ENCODE data around the gene LPP. TPM values are rescaled to one million over a fixed set of nuclear protein-coding genes. Genes with fewer than 3 reads are reported as not detected.

LPP gene
- total and polyA plus RNA-seq, 2 of the 13 experiments (the other 11 are each of a cell fraction or from before 2014, with no cell fraction given): 19.2 to 29.9 TPM

DNA sequence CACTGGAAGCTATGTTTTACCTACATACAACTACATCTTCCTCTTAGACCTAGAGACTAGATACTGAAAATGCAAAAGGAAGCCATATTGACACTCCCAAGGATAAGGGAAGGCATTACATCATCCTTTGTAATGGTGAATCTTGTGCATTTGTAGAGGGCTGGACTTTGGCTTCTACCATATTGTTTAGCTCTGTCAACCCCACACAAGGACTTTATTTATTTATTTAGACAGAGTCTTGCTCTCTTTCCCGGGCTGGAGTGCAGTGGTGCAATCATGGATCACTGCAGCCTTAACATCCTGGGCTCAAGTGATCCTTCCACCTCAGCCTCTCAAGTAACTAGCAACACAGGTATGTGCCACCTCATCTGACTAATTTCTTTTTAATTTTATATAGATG is 686.3 kb downstream of the LPP start (continued):
- TF ChIP-seq GPN1 (CRISPR knock-in tag; IDR thresholded peaks at IDR 0.05; ENCODE audit: borderline replicate concordance) (no peak), ZNF34 (CRISPR knock-in tag; IDR thresholded peaks at IDR 0.05; ENCODE audit: borderline replicate concordance) (no peak), ZSCAN25 (CRISPR knock-in tag; IDR thresholded peaks at IDR 0.05) (no peak), PHF8 (CRISPR knock-in tag; IDR thresholded peaks at IDR 0.05) (no peak), PHF20 (CRISPR knock-in tag; IDR thresholded peaks at IDR 0.05) (no peak), AKAP8 (CRISPR knock-in tag; IDR thresholded peaks at IDR 0.05) (no peak), CENPX (CRISPR knock-in tag; IDR thresholded peaks at IDR 0.05) (no peak), U2AF1 (optimal IDR thresholded peaks at IDR 0.05; ENCODE audit: low read depth, low read length) (no peak), ZMYM4 (CRISPR knock-in tag; IDR thresholded peaks at IDR 0.05) (0 out of 2 replicates have a peak, but pooled peaks have one; percentile 43), ZNF558 (CRISPR knock-in tag; IDR thresholded peaks at IDR 0.05; ENCODE audit: borderline replicate concordance) (no peak), ZNF441 (CRISPR knock-in tag; IDR thresholded peaks at IDR 0.05; ENCODE audit: borderline replicate concordance) (no peak), ZC3H4 (CRISPR knock-in tag; IDR thresholded peaks at IDR 0.05; ENCODE audit: borderline replicate concordance) (no peak)
- TF ChIP-seq, protein P1, sequence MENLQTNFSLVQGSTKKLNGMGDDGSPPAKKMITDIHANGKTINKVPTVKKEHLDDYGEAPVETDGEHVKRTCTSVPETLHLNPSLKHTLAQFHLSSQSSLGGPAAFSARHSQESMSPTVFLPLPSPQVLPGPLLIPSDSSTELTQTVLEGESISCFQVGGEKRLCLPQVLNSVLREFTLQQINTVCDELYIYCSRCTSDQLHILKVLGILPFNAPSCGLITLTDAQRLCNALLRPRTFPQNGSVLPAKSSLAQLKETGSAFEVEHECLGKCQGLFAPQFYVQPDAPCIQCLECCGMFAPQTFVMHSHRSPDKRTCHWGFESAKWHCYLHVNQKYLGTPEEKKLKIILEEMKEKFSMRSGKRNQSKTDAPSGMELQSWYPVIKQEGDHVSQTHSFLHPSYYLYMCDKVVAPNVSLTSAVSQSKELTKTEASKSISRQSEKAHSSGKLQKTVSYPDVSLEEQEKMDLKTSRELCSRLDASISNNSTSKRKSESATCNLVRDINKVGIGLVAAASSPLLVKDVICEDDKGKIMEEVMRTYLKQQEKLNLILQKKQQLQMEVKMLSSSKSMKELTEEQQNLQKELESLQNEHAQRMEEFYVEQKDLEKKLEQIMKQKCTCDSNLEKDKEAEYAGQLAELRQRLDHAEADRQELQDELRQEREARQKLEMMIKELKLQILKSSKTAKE (CRISPR knock-in tag; IDR thresholded peaks at IDR 0.05; ENCODE audit: borderline replicate concordance): no peak
- TF ChIP-seq, protein P2, sequence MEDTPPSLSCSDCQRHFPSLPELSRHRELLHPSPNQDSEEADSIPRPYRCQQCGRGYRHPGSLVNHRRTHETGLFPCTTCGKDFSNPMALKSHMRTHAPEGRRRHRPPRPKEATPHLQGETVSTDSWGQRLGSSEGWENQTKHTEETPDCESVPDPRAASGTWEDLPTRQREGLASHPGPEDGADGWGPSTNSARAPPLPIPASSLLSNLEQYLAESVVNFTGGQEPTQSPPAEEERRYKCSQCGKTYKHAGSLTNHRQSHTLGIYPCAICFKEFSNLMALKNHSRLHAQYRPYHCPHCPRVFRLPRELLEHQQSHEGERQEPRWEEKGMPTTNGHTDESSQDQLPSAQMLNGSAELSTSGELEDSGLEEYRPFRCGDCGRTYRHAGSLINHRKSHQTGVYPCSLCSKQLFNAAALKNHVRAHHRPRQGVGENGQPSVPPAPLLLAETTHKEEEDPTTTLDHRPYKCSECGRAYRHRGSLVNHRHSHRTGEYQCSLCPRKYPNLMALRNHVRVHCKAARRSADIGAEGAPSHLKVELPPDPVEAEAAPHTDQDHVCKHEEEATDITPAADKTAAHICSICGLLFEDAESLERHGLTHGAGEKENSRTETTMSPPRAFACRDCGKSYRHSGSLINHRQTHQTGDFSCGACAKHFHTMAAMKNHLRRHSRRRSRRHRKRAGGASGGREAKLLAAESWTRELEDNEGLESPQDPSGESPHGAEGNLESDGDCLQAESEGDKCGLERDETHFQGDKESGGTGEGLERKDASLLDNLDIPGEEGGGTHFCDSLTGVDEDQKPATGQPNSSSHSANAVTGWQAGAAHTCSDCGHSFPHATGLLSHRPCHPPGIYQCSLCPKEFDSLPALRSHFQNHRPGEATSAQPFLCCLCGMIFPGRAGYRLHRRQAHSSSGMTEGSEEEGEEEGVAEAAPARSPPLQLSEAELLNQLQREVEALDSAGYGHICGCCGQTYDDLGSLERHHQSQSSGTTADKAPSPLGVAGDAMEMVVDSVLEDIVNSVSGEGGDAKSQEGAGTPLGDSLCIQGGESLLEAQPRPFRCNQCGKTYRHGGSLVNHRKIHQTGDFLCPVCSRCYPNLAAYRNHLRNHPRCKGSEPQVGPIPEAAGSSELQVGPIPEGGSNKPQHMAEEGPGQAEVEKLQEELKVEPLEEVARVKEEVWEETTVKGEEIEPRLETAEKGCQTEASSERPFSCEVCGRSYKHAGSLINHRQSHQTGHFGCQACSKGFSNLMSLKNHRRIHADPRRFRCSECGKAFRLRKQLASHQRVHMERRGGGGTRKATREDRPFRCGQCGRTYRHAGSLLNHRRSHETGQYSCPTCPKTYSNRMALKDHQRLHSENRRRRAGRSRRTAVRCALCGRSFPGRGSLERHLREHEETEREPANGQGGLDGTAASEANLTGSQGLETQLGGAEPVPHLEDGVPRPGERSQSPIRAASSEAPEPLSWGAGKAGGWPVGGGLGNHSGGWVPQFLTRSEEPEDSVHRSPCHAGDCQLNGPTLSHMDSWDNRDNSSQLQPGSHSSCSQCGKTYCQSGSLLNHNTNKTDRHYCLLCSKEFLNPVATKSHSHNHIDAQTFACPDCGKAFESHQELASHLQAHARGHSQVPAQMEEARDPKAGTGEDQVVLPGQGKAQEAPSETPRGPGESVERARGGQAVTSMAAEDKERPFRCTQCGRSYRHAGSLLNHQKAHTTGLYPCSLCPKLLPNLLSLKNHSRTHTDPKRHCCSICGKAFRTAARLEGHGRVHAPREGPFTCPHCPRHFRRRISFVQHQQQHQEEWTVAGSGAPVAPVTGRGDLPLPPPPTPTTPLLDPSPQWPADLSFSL (CRISPR knock-in tag; IDR thresholded peaks at IDR 0.05): no peak
- TF ChIP-seq, protein P3, sequence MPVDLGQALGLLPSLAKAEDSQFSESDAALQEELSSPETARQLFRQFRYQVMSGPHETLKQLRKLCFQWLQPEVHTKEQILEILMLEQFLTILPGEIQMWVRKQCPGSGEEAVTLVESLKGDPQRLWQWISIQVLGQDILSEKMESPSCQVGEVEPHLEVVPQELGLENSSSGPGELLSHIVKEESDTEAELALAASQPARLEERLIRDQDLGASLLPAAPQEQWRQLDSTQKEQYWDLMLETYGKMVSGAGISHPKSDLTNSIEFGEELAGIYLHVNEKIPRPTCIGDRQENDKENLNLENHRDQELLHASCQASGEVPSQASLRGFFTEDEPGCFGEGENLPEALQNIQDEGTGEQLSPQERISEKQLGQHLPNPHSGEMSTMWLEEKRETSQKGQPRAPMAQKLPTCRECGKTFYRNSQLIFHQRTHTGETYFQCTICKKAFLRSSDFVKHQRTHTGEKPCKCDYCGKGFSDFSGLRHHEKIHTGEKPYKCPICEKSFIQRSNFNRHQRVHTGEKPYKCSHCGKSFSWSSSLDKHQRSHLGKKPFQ (CRISPR knock-in tag; IDR thresholded peaks at IDR 0.05; ENCODE audit: insufficient replicate concordance): no peak
- TF ChIP-seq, protein P4, sequence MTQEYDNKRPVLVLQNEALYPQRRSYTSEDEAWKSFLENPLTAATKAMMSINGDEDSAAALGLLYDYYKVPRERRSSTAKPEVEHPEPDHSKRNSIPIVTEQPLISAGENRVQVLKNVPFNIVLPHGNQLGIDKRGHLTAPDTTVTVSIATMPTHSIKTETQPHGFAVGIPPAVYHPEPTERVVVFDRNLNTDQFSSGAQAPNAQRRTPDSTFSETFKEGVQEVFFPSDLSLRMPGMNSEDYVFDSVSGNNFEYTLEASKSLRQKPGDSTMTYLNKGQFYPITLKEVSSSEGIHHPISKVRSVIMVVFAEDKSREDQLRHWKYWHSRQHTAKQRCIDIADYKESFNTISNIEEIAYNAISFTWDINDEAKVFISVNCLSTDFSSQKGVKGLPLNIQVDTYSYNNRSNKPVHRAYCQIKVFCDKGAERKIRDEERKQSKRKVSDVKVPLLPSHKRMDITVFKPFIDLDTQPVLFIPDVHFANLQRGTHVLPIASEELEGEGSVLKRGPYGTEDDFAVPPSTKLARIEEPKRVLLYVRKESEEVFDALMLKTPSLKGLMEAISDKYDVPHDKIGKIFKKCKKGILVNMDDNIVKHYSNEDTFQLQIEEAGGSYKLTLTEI (CRISPR knock-in tag; conservative IDR thresholded peaks at IDR 0.05): no peak
